Fibroblast of the conjunctiva (primary cell): ENCODE data around the gene ATE1.

Source experiments
- DNase-seq: peaks from one replicate; pipeline ENCODE4 v3.0.0-alpha.2; 2010; ENCODE audit warnings: low read depth

Gene ATE1

GRCh38 chr10:121694966-121695643 is 232.7 kb downstream of the ATE1 start:
- DNase-seq: no peak

DNA sequence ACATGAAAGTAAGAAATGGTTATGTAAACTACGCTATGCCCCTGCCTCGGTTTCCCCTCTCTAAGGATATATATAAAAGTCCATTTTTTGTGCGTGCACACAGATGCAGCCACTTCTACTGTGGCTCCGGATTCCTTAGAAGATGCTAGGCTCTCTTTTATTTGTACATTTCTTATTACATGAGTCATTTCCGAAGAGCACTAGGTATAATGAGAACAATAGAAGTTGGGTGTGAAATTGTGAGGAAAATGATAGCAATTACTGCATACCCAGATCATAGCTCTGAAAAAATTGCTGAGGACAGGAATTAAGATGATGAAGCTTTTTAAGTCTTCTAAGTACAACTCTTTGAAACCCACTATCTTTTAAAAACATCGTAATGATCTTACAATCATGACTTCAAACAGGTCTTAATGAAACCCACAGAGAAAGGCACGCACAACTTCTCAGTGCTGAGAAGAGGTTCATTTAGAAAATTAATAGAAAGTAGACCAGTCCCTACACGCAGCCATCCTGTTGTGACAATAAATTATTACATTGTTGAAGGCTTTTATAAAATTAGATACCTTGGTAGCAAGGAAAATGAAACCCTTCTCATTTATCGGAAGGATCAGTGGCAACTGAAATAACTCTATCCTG is 233.4 kb downstream of the ATE1 start:
- no peak for DNase-seq

DNA sequence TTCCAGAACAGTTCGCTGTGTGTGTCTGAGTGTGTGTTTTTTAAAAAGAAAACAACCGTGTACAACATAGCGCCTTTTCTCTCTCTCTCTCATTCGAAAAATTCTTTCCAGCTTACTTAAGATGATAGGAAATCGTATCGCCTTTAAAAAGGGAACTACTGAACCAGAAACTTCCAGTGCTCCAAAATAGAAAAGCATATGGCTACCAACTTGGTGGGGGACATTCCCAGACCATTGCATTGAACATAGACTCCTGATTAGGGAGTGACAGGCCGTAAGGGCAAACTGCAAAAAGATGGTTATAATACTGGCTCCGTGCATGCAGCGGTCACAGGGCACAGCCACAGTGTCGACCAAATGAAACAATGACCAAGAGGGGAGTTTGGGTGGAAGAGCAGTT is 235.2 kb downstream of the ATE1 start:
- DNase-seq: no peak

DNA sequence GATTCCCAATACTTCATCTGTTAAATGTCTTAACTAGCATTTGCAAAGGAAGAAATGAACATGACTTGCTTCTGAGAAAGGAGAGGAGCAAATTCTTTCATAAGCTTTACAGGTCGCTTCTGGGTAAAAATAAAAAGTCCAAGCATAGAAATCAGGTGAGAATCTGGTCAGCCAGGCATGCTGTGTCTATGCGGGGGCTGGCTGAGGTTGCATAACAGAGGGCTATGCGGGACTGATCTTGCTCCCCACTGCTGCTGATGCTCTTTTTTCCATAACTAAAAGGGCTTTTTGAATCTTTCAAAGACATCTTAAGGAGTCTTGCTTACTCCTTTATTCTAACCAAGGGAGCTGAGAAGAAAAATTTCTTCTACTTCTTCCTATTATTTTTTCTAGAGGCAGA is 236.9 kb downstream of the ATE1 start:
- DNase-seq: no peak
